Osteoblast (primary cell): Measurements from ENCODE around the gene PRRC2A. TPM values are rescaled to one million over a fixed set of nuclear protein-coding genes. Genes with fewer than 3 reads are reported as not detected.
"Not testable (repeated sequence)": the region's sequence is repeated elsewhere in the genome, so short reads cannot be mapped to it uniquely, and the experiment has no call there.

ENCODE experiments used
- DNase-seq: peaks from one replicate; pipeline ENCODE4 v3.0.0; 2011; ENCODE audit warnings: low spot score, mixed read lengths; ENCODE audit not compliant: insufficient read length; ENCODE audit errors: missing footprints
- H2AFZ ChIP-seq: 2 replicates; pipeline ENCODE4 v1.6.0; 2011; ENCODE audit warnings: mild to moderate bottlenecking, low read length
- H3K27ac ChIP-seq: 2 replicates; pipeline ENCODE4 v1.5.1; 2011; ENCODE audit warnings: mild to moderate bottlenecking, low read depth, low read length, moderate library complexity
- H3K27me3 ChIP-seq: 2 replicates; pipeline ENCODE4 v1.6.0; 2012; ENCODE audit warnings: mild to moderate bottlenecking, control low read depth, inconsistent platforms, low read length, moderate library complexity; ENCODE audit not compliant: insufficient read depth
- H3K36me3 ChIP-seq: 2 replicates; pipeline ENCODE4 v1.5.1; 2011; ENCODE audit warnings: mild to moderate bottlenecking, low read length, control low read depth, moderate library complexity; ENCODE audit not compliant: insufficient read depth
- H3K4me1 ChIP-seq: 2 replicates; pipeline ENCODE4 v1.5.1; 2011; ENCODE audit warnings: mild to moderate bottlenecking, low read length, control low read depth, moderate library complexity; ENCODE audit not compliant: insufficient read depth
- H3K4me2 ChIP-seq: 2 replicates; pipeline ENCODE4 v1.6.0; 2011; ENCODE audit warnings: mild to moderate bottlenecking, low read length; ENCODE audit not compliant: insufficient read depth
- H3K4me3 ChIP-seq: fragments of 200-600 bp; sonication (generic); 3 replicates; pipeline ENCODE4 v1.5.1; 2012; ENCODE audit warnings: mild to moderate bottlenecking, low read length, inconsistent platforms; ENCODE audit not compliant: insufficient read depth
- H3K79me2 ChIP-seq: 2 replicates; pipeline ENCODE4 v1.6.0; 2012; ENCODE audit warnings: mild to moderate bottlenecking, low read length, control low read depth, inconsistent platforms; ENCODE audit not compliant: insufficient read depth
- H3K9me3 ChIP-seq: 2 replicates; pipeline ENCODE4 v1.5.1; 2011; ENCODE audit warnings: low read depth, low read length, control low read depth
- H4K20me1 ChIP-seq: 2 replicates; pipeline ENCODE4 v1.6.0; 2012; ENCODE audit warnings: mild to moderate bottlenecking, low read length, control low read depth; ENCODE audit not compliant: insufficient read depth
- total RNA-seq: library from RNA; depleted of rRNA; stranded (reverse); fragments of >200 nt; gene quantifications from 2 replicates; pipeline ENCODE4 v1.2.3, GENCODE V29; 2012
- TF ChIP-seq, protein P1 (sequence below): IDR thresholded peaks from 2 replicates; pipeline ENCODE4 v1.5.1; 2011; ENCODE audit warnings: mild to moderate bottlenecking, low read depth, low read length, moderate library complexity; ENCODE audit errors: extremely low read depth

PRRC2A gene
- total RNA-seq, 1 donor: 49.2 TPM

DNA sequence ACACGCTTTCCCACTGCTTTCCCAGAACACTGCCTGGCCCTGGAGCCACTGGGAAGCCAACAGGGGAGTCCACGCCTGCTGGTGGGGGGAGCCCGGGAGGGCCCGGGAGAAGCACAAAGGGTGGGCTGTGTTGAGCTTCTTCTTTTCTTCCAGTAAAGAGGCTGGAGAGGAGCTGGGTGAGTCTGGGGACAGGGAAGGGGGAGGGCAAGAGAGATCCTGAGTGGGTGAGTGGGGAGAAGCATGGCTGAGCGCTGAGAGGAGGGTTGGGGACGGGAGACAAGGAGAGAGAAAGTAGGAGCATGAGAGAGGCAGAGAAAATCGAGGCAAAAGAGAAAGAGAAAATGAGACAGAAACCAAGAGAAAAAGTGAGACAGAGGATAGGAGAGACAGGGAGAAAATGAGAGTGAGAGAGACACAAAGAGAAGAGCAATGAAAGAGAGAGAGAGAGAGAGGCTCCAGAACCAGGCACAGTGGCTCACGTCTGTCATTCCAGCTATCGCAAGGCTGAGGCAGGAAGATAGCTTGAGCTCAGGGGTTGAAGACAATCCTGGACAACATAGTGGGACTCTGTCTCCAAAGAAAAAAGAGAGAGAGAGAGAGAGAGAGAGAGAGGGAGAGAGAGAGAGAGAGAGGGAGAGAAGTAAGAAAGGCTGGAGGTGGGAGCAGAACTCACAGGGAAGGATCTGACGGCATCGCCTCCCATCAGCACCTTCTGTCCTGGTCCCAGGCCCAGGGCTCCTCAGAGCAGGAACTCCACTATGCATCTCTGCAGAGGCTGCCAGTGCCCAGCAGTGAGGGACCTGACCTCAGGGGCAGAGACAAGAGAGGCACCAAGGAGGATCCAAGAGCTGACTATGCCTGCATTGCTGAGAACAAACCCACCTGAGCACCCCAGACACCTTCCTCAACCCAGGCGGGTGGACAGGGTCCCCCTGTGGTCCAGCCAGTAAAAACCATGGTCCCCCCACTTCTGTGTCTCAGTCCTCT lies 32.4 kb upstream of the PRRC2A start:
- Histone ChIP-seq H3K79me2 (no peaks in the 10 kb centered on the region), H3K4me3 (no peak overlapping the region), H4K20me1 (no peaks in the 10 kb centered on the region), H3K4me2 (peak overlapping the region; percentile 18), H3K36me3 (no peaks in the 10 kb centered on the region), H2AFZ (peak overlapping the region; percentile 59), H3K9me3 (no peaks in the 10 kb centered on the region), H3K27ac (no peak overlapping the region), H3K4me1 (peaks cover 5% of the 10 kb centered on the region), H3K27me3 (no peaks in the 10 kb centered on the region)
- TF ChIP-seq, protein P1, sequence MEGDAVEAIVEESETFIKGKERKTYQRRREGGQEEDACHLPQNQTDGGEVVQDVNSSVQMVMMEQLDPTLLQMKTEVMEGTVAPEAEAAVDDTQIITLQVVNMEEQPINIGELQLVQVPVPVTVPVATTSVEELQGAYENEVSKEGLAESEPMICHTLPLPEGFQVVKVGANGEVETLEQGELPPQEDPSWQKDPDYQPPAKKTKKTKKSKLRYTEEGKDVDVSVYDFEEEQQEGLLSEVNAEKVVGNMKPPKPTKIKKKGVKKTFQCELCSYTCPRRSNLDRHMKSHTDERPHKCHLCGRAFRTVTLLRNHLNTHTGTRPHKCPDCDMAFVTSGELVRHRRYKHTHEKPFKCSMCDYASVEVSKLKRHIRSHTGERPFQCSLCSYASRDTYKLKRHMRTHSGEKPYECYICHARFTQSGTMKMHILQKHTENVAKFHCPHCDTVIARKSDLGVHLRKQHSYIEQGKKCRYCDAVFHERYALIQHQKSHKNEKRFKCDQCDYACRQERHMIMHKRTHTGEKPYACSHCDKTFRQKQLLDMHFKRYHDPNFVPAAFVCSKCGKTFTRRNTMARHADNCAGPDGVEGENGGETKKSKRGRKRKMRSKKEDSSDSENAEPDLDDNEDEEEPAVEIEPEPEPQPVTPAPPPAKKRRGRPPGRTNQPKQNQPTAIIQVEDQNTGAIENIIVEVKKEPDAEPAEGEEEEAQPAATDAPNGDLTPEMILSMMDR: no peak
- DNase-seq: peak; percentile 38

DNA sequence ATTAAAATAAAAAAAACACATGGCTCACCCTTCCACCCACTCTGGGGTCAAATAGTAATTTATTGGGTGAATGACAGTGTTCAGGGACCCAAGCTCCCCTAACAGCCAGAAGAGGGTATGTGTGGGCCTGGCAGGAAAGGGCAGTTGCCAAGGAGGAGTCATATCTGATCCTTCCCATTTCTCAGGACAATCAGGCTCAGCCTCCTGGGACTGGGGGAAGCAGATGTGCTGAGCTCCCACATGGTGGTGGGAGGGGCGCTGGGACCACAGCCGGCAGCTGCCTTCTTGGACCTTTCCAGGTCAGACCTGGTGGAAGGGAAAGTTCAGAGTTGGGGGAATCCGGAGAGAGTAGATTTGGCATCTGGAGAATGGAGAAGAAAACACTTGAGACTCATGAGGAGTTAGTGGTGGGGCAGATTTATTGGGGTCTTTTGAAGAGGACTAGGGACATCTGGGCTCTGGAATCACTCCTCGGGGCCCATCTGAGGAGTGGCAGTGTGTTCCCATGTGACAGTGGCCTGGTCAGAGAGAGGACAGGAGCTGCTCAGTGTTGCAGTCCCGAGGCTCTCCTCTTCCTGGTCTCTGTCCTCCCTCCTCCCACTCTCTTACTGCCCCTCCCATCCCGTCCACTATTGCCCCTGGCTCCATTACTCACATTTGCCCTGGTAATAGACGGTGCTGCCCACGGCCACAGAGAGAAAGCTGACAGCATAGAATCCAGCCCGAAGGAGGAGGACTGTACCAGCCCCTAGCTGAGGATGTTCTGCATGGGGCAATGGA lies 31.5 kb upstream of the PRRC2A start:
- Histone ChIP-seq H4K20me1 (no peaks in the 10 kb centered on the region), H3K27ac (no peak overlapping the region), H3K79me2 (no peaks in the 10 kb centered on the region), H2AFZ (peak overlapping the region; percentile 77), H3K36me3 (no peaks in the 10 kb centered on the region), H3K4me1 (peaks cover 5% of the 10 kb centered on the region), H3K4me2 (no peak overlapping the region), H3K27me3 (no peaks in the 10 kb centered on the region), H3K4me3 (no peak overlapping the region), H3K9me3 (no peaks in the 10 kb centered on the region)
- peak; percentile 73 for DNase-seq
- TF ChIP-seq, protein P1: no peak

GRCh38 chr6:31590691-31591090 lies 29.8 kb upstream of the PRRC2A start:
- DNase-seq, H3K36me3 ChIP-seq, H3K4me2 ChIP-seq, H3K4me3 ChIP-seq, H2AFZ ChIP-seq, H3K4me1 ChIP-seq, H3K27me3 ChIP-seq, H3K27ac ChIP-seq, H3K79me2 ChIP-seq, H3K9me3 ChIP-seq, H4K20me1 ChIP-seq: not testable (repeated sequence)

DNA sequence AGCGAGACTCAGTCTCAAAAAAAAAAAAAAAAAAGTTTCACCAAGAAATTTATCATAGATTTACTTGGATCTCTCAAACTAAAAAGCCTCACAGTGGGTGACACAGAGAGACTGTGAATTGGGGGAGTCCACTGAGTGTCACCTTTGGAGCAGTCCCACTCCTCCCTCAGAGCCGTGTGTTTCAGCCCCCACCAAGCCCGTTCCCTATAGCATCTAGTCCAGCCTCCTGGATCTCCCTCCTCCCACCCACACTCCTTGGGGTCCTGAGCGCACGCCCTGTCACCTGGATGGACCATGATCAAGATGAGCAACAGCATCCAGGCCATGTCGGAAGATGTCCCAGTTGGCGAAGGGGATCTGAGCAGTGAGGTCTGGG lies 28.1 kb upstream of the PRRC2A start:
- Histone ChIP-seq H3K27me3 (no peaks in the 10 kb centered on the region), H3K4me2 (no peak overlapping the region), H3K27ac (no peak overlapping the region), H3K79me2 (no peaks in the 10 kb centered on the region), H2AFZ (no peak overlapping the region), H3K4me1 (peaks cover 5% of the 10 kb centered on the region), H3K9me3 (no peaks in the 10 kb centered on the region), H3K36me3 (no peaks in the 10 kb centered on the region), H4K20me1 (no peaks in the 10 kb centered on the region), H3K4me3 (no peak overlapping the region)
- TF ChIP-seq, protein P1: no peak
- no peak for DNase-seq
